ENCODE data around the gene PCDH11Y. TPM values are rescaled to one million over a fixed set of nuclear protein-coding genes. Genes with fewer than 3 reads are reported as not detected.
"Not testable (repeated sequence)": the region's sequence is repeated elsewhere in the genome, so short reads cannot be mapped to it uniquely, and the experiment has no call there.

The PCDH11Y gene, protein sequence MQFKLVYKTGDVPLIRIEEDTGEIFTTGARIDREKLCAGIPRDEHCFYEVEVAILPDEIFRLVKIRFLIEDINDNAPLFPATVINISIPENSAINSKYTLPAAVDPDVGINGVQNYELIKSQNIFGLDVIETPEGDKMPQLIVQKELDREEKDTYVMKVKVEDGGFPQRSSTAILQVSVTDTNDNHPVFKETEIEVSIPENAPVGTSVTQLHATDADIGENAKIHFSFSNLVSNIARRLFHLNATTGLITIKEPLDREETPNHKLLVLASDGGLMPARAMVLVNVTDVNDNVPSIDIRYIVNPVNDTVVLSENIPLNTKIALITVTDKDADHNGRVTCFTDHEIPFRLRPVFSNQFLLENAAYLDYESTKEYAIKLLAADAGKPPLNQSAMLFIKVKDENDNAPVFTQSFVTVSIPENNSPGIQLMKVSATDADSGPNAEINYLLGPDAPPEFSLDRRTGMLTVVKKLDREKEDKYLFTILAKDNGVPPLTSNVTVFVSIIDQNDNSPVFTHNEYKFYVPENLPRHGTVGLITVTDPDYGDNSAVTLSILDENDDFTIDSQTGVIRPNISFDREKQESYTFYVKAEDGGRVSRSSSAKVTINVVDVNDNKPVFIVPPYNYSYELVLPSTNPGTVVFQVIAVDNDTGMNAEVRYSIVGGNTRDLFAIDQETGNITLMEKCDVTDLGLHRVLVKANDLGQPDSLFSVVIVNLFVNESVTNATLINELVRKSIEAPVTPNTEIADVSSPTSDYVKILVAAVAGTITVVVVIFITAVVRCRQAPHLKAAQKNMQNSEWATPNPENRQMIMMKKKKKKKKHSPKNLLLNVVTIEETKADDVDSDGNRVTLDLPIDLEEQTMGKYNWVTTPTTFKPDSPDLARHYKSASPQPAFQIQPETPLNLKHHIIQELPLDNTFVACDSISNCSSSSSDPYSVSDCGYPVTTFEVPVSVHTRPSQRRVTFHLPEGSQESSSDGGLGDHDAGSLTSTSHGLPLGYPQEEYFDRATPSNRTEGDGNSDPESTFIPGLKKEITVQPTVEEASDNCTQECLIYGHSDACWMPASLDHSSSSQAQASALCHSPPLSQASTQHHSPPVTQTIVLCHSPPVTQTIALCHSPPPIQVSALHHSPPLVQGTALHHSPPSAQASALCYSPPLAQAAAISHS (N-terminal part only)
- total RNA-seq, result under 0.01 TPM

DNA sequence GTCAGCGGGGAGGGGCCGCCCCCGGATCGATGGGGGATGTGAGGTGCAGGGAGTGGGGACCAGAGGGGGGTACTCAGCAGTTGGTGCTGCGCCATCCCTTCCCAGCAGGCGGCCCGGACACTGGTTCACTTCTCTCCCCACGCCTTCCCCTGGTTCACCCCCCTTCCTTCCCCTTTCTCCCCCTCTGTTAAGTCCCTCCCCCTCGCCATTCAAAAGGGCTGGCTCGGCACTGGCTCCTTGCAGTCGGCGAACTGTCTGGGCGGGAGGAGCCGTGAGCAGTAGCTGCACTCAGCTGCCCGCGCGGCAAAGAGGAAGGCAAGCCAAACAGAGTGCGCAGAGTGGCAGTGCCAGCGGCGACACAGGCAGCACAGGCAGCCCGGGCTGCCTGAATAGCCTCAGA, at the start of gene PCDH11Y:
PCDH11Y (plus strand) TSS at position 240 of the 400 bp plus-strand sequence. CDS start 56,804 bp downstream, outside the sequence.
- not testable (repeated sequence) for H3K27ac ChIP-seq (ENCODE audit: low read depth, low read length); H3K4me3 ChIP-seq (ENCODE audit: low read length in 3 of 3); H3K27me3 ChIP-seq (ENCODE audit: control insufficient read depth in 3 of 3, insufficient read depth in 3 of 3, low read length in 3 of 3); H3K9ac ChIP-seq (ENCODE audit: low read depth in 1 of 3, low read length in 3 of 3); H3K36me3 ChIP-seq (ENCODE audit: control insufficient read depth in 3 of 3, insufficient read depth in 3 of 3, low read length in 3 of 3); H3K9me3 ChIP-seq (ENCODE audit: control insufficient read depth in 3 of 3, low read length in 3 of 3); H3K4me1 ChIP-seq (ENCODE audit: control insufficient read depth in 3 of 3, insufficient read depth in 3 of 3, low read length in 3 of 3)

- not testable (repeated sequence) for H3K4me1 ChIP-seq (ENCODE audit: control insufficient read depth in 3 of 3, insufficient read depth in 3 of 3, low read length in 3 of 3); H3K9ac ChIP-seq (ENCODE audit: low read depth in 1 of 3, low read length in 3 of 3); H3K4me3 ChIP-seq (ENCODE audit: low read length in 3 of 3); H3K36me3 ChIP-seq (ENCODE audit: control insufficient read depth in 3 of 3, insufficient read depth in 3 of 3, low read length in 3 of 3); H3K27me3 ChIP-seq (ENCODE audit: control insufficient read depth in 3 of 3, insufficient read depth in 3 of 3, low read length in 3 of 3); H3K27ac ChIP-seq (ENCODE audit: low read depth, low read length); H3K9me3 ChIP-seq (ENCODE audit: control insufficient read depth in 3 of 3, low read length in 3 of 3)
These were observed 32.2 kb upstream of the PCDH11Y start for GRCh38 chrY:4967894-4968293.

- H3K27ac ChIP-seq (ENCODE audit: low read depth, low read length); H3K9ac ChIP-seq (ENCODE audit: low read depth in 1 of 3, low read length in 3 of 3); H3K4me1 ChIP-seq (ENCODE audit: control insufficient read depth in 3 of 3, insufficient read depth in 3 of 3, low read length in 3 of 3); H3K36me3 ChIP-seq (ENCODE audit: control insufficient read depth in 3 of 3, insufficient read depth in 3 of 3, low read length in 3 of 3); H3K9me3 ChIP-seq (ENCODE audit: control insufficient read depth in 3 of 3, low read length in 3 of 3); H3K27me3 ChIP-seq (ENCODE audit: control insufficient read depth in 3 of 3, insufficient read depth in 3 of 3, low read length in 3 of 3); H3K4me3 ChIP-seq (ENCODE audit: low read length in 3 of 3): not testable (repeated sequence)
These were observed 8.2 kb upstream of the PCDH11Y start for GRCh38 chrY:4991743-4992400.

- not testable (repeated sequence) for H3K36me3 ChIP-seq (ENCODE audit: control insufficient read depth in 3 of 3, insufficient read depth in 3 of 3, low read length in 3 of 3); H3K9me3 ChIP-seq (ENCODE audit: control insufficient read depth in 3 of 3, low read length in 3 of 3); H3K9ac ChIP-seq (ENCODE audit: low read depth in 1 of 3, low read length in 3 of 3); H3K27me3 ChIP-seq (ENCODE audit: control insufficient read depth in 3 of 3, insufficient read depth in 3 of 3, low read length in 3 of 3); H3K4me3 ChIP-seq (ENCODE audit: low read length in 3 of 3); H3K27ac ChIP-seq (ENCODE audit: low read depth, low read length); H3K4me1 ChIP-seq (ENCODE audit: control insufficient read depth in 3 of 3, insufficient read depth in 3 of 3, low read length in 3 of 3)
These were observed 5.2 kb upstream of the PCDH11Y start for GRCh38 chrY:4994892-4995291.

DNA sequence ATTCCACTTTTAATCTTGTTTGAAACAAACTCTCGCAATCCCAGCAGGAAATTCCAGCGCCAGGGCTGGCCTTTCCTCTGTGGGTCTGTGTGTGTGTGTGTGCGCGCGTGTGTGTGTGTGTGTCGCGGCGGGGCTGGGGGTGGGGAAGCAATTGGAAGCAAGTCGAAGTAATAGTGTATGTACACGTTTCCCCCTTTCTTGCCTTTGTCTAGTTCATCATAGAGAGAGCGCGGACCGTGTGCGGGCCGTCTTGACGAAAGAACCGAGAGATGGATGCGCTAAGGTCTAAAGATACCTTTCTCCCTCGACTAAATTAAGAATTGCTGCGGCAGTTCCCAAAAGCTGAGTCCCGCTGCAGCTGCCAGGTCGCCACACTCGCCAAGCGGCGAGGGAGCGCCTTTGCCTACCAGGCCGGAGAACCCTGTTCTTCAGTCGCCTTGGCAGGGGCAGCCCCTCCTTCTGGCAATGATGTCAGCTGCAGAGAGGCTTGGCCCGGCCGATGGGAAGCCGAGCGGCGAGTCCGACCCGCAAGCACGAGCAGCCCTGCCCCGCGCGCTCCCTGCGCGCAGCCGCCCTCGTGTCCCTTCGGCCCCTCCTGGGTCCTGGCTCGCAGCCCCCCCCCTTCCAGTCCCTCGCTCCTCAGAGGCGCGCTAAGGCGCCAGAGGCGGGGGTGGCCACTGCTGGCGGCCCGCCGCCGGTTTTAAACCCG, 2.5 kb downstream of the PCDH11Y start:
- H3K4me3 ChIP-seq (ENCODE audit: low read length in 3 of 3); H3K27me3 ChIP-seq (ENCODE audit: control insufficient read depth in 3 of 3, insufficient read depth in 3 of 3, low read length in 3 of 3); H3K27ac ChIP-seq (ENCODE audit: low read depth, low read length); H3K9me3 ChIP-seq (ENCODE audit: control insufficient read depth in 3 of 3, low read length in 3 of 3); H3K36me3 ChIP-seq (ENCODE audit: control insufficient read depth in 3 of 3, insufficient read depth in 3 of 3, low read length in 3 of 3); H3K9ac ChIP-seq (ENCODE audit: low read depth in 1 of 3, low read length in 3 of 3); H3K4me1 ChIP-seq (ENCODE audit: control insufficient read depth in 3 of 3, insufficient read depth in 3 of 3, low read length in 3 of 3): not testable (repeated sequence)

- not testable (repeated sequence) for H3K27me3 ChIP-seq (ENCODE audit: control insufficient read depth in 3 of 3, insufficient read depth in 3 of 3, low read length in 3 of 3); H3K9me3 ChIP-seq (ENCODE audit: control insufficient read depth in 3 of 3, low read length in 3 of 3); H3K9ac ChIP-seq (ENCODE audit: low read depth in 1 of 3, low read length in 3 of 3); H3K27ac ChIP-seq (ENCODE audit: low read depth, low read length); H3K4me3 ChIP-seq (ENCODE audit: low read length in 3 of 3); H3K4me1 ChIP-seq (ENCODE audit: control insufficient read depth in 3 of 3, insufficient read depth in 3 of 3, low read length in 3 of 3); H3K36me3 ChIP-seq (ENCODE audit: control insufficient read depth in 3 of 3, insufficient read depth in 3 of 3, low read length in 3 of 3)
These were observed 39.0 kb downstream of the PCDH11Y start for GRCh38 chrY:5038972-5039523.

DNA sequence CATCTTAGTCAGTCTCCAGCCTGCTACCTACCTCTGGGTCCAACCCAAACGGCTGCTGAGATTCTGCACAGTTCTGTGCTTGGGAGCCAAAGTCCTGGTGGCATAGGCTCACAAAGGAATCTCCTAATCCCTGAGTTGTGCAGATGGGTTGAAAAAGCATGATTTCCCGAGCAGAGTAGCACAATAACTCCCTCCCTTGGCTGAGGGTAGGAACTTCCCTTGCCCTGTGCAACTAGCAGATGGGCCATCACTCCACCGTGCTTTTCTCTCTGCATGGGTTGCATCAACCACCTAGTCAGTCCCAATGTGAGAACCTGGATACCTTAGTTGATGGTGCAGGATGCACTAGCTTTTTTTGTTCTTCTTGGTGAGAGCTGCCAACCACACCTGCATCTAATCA, 82.9 kb downstream of the PCDH11Y start:
- H3K27me3 ChIP-seq (ENCODE audit: control insufficient read depth in 3 of 3, insufficient read depth in 3 of 3, low read length in 3 of 3); H3K9me3 ChIP-seq (ENCODE audit: control insufficient read depth in 3 of 3, low read length in 3 of 3); H3K27ac ChIP-seq (ENCODE audit: low read depth, low read length); H3K4me1 ChIP-seq (ENCODE audit: control insufficient read depth in 3 of 3, insufficient read depth in 3 of 3, low read length in 3 of 3); H3K36me3 ChIP-seq (ENCODE audit: control insufficient read depth in 3 of 3, insufficient read depth in 3 of 3, low read length in 3 of 3); H3K4me3 ChIP-seq (ENCODE audit: low read length in 3 of 3); H3K9ac ChIP-seq (ENCODE audit: low read depth in 1 of 3, low read length in 3 of 3): not testable (repeated sequence)

- not testable (repeated sequence) for H3K4me1 ChIP-seq (ENCODE audit: control insufficient read depth in 3 of 3, insufficient read depth in 3 of 3, low read length in 3 of 3); H3K27ac ChIP-seq (ENCODE audit: low read depth, low read length); H3K9ac ChIP-seq (ENCODE audit: low read depth in 1 of 3, low read length in 3 of 3); H3K9me3 ChIP-seq (ENCODE audit: control insufficient read depth in 3 of 3, low read length in 3 of 3); H3K27me3 ChIP-seq (ENCODE audit: control insufficient read depth in 3 of 3, insufficient read depth in 3 of 3, low read length in 3 of 3); H3K4me3 ChIP-seq (ENCODE audit: low read length in 3 of 3); H3K36me3 ChIP-seq (ENCODE audit: control insufficient read depth in 3 of 3, insufficient read depth in 3 of 3, low read length in 3 of 3)
These were observed 182.9 kb downstream of the PCDH11Y start for GRCh38 chrY:5182998-5183397.

DNA sequence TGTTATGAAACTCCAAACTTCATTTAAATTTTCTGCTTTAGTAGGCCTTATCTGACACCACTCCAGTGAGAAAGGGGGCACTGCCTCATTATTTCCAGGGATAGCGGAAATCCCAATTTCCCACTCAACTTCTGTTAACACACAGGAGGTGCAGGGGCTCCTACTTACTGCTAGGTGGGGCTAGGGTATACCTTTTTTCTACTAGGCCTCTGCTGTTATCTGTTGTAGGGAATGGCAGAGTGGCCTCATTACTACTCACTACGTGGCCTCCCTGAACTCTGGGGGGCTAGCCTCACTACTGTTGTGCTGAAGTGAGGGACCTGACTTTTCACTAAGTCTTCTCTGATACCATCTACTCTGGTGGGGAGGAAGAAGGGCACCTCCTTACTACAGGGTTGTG, 215.0 kb downstream of the PCDH11Y start:
- H3K9me3 ChIP-seq (ENCODE audit: control insufficient read depth in 3 of 3, low read length in 3 of 3); H3K36me3 ChIP-seq (ENCODE audit: control insufficient read depth in 3 of 3, insufficient read depth in 3 of 3, low read length in 3 of 3); H3K4me3 ChIP-seq (ENCODE audit: low read length in 3 of 3); H3K27me3 ChIP-seq (ENCODE audit: control insufficient read depth in 3 of 3, insufficient read depth in 3 of 3, low read length in 3 of 3); H3K4me1 ChIP-seq (ENCODE audit: control insufficient read depth in 3 of 3, insufficient read depth in 3 of 3, low read length in 3 of 3); H3K27ac ChIP-seq (ENCODE audit: low read depth, low read length); H3K9ac ChIP-seq (ENCODE audit: low read depth in 1 of 3, low read length in 3 of 3): not testable (repeated sequence)
